Muscle layer of duodenum (tissue), 2 donors: ENCODE measurements around the gene PIAS1.
"Not testable (repeated sequence)": the region's sequence is repeated elsewhere in the genome, so short reads cannot be mapped to it uniquely, and the experiment has no call there.

Experiments used
- H3K27ac ChIP-seq: one replicate; pipeline ENCODE4 v1.7.0; 2013; ENCODE audit warnings: mild to moderate bottlenecking, low read length
- H3K27me3 ChIP-seq: one replicate; pipeline ENCODE4 v1.7.0; 2013; ENCODE audit warnings: low read depth, mild to moderate bottlenecking, control low read depth, low read length
- H3K36me3 ChIP-seq, 2 donors: one replicate each; pipeline ENCODE4 v1.7.0; 2013; ENCODE audit warnings: low read length in 2 of 2, control low read depth in 1 of 2, mild to moderate bottlenecking in 1 of 2; ENCODE audit not compliant: insufficient read depth in 2 of 2, control insufficient read depth in 1 of 2
- H3K4me1 ChIP-seq, 2 donors: one replicate each; pipeline ENCODE4 v1.7.0; 2013; ENCODE audit warnings: low read length in 2 of 2, mild to moderate bottlenecking in 2 of 2, control low read depth in 1 of 2, moderate library complexity in 1 of 2; ENCODE audit not compliant: insufficient read depth in 2 of 2, control insufficient read depth in 1 of 2
- H3K4me3 ChIP-seq, 2 donors: one replicate each; pipeline ENCODE4 v1.7.0; 2013; ENCODE audit warnings: low read length in 2 of 2, low read depth in 1 of 2, mild to moderate bottlenecking in 1 of 2
- H3K9me3 ChIP-seq, 2 donors: one replicate each; pipeline ENCODE4 v1.7.0; 2013; ENCODE audit warnings: low read length in 2 of 2, control low read depth in 1 of 2, mild to moderate bottlenecking in 1 of 2; ENCODE audit not compliant: control insufficient read depth in 1 of 2
- donor health status: healthy.

Gene PIAS1

DNA sequence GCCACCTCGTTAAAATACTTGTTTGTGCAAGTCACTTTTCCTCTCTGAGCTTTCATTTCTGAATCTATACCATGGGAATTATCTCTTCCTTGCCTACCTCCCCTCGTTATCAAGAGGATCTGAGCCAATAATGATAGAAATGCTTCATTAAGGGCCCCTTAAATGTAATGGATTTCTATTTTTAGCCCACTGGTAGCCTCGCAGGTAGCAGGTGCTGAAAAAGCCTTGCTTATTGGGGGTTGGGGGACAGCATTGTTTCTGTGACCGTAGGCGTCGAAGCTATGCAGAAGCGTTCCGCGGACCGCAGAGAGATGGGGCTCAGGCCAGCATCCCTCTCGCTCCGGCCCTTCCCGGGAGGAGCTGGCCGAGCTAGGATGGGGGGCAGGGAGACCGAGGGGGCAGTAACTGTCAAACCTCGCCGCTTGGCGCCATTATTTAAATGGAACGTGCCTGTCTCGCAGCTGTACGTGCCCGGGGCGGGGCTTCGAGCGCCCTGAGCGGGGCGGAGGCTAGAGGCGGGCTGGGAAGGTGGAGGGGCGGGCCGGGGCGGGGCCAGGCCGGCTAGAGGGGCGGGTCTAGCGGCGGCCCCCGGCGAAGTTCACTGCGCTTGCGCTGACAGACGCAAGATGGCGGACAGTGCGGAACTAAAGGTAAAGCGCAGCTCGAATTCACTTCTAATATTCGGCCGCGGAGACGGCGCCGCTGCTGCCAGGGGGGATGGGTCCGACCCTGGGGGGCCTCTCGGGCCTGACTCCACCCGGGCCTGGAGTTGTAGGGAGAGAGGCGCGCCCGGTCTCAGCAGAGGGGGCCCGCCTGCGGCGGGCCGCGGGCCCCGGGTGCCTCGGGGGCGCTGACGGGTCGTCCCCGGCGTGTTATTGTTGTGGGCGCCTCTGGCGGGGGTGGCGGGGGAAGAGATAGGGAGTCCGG, at the start of gene PIAS1:
PIAS1 (plus strand) TSS at position 615 of the 927 bp plus-strand sequence; CDS start at position 627, 12 bp downstream.
- no peaks in the 10 kb centered on the region for H3K27me3 ChIP-seq
- peak within 1 kb of the TSS; percentile 98 for H3K4me3 ChIP-seq
- H3K4me1 ChIP-seq = peaks cover 12 to 34% of the 10 kb centered on the region in 2 donors
- no peaks in the 10 kb centered on the region for H3K36me3 ChIP-seq
- no peaks in the 10 kb centered on the region for H3K9me3 ChIP-seq
- H3K27ac ChIP-seq = peak within 1 kb of the TSS; percentile 82

GRCh38 chr15:68007642-68008041, 46.5 kb upstream of the PIAS1 start:
- not testable (repeated sequence) for H3K4me3 ChIP-seq, H3K36me3 ChIP-seq, H3K9me3 ChIP-seq, H3K4me1 ChIP-seq, H3K27me3 ChIP-seq, H3K27ac ChIP-seq

- no peaks in the 10 kb centered on the region for H3K36me3 ChIP-seq
- H3K9me3 ChIP-seq = no peaks in the 10 kb centered on the region
- H3K4me3 ChIP-seq = no peak overlapping the region
- H3K27ac ChIP-seq = no peak overlapping the region
- no peaks in the 10 kb centered on the region for H3K4me1 ChIP-seq
- H3K27me3 ChIP-seq = no peaks in the 10 kb centered on the region
Measured at GRCh38 chr15:68010361-68011153, 43.6 kb upstream of the PIAS1 start.

GRCh38 chr15:68012911-68013310, 41.2 kb upstream of the PIAS1 start:
- no peaks in the 10 kb centered on the region for H3K27me3 ChIP-seq

DNA sequence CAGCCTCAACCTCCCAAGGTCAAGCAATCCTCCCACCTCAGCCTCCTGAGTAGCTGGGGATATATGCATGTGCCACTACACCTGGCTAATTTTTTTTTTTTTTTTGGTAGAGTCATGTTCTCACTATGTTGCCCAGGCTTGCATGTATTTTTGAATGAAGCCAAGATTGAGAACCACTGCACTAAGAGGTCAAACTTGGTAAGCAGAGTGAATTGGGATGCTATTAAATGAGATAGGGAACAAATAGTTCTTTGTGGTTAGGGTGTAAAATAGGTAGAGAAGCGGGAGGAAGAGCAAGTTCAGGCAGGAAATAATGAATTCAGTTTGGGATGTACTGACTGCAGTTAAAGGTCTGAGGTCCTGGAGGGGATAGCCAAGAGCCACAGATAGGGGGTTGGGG, 39.9 kb upstream of the PIAS1 start:
- H3K9me3 ChIP-seq = no peaks in the 10 kb centered on the region
- no peak overlapping the region for H3K27ac ChIP-seq
- H3K36me3 ChIP-seq = no peaks in the 10 kb centered on the region
- H3K4me3 ChIP-seq = no peak overlapping the region
- H3K27me3 ChIP-seq = no peaks in the 10 kb centered on the region
- no peaks in the 10 kb centered on the region for H3K4me1 ChIP-seq

More at GRCh38 chr15:68012911-68013310, 41.2 kb upstream of the PIAS1 start:
- Histone ChIP-seq H3K36me3 (no peaks in the 10 kb centered on the region), H3K9me3 (no peaks in the 10 kb centered on the region), H3K27ac (no peak overlapping the region), H3K4me3 (no peak overlapping the region), H3K4me1 (no peaks in the 10 kb centered on the region)

- Histone ChIP-seq H3K27me3 (no peaks in the 10 kb centered on the region), H3K9me3 (no peaks in the 10 kb centered on the region), H3K4me1 (no peaks in the 10 kb centered on the region), H3K27ac (no peak overlapping the region), H3K36me3 (no peaks in the 10 kb centered on the region), H3K4me3 (no peak overlapping the region)
Measured at GRCh38 chr15:68015244-68015643, 38.9 kb upstream of the PIAS1 start.

DNA sequence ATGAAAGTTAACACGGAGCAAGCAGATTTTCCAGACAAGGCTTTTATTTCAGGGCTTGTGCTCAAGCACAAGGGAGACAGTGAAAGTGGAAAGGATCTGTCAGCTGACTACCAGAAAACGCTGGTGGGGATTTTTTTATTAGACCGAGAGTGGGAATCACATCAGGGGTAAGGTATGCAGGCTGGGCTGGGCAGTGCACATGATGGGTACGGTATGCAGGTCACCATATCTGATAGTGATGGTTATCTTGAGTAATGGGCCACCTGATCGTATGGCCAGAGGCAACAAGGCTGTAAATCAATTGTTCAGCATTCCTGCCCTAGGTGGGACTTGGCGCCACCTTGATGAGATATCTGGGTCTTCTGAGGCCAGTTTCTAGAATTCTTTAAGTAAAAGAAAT, 36.9 kb upstream of the PIAS1 start:
- no peak overlapping the region for H3K27ac ChIP-seq
- no peaks in the 10 kb centered on the region for H3K27me3 ChIP-seq
- no peaks in the 10 kb centered on the region for H3K36me3 ChIP-seq
- no peaks in the 10 kb centered on the region for H3K9me3 ChIP-seq
- no peak overlapping the region for H3K4me3 ChIP-seq
- H3K4me1 ChIP-seq = no peaks in the 10 kb centered on the region

GRCh38 chr15:68018797-68019444, 35.2 kb upstream of the PIAS1 start:
- Histone ChIP-seq H3K4me3 (no peak overlapping the region), H3K36me3 (no peaks in the 10 kb centered on the region), H3K27ac (no peak overlapping the region), H3K27me3 (no peaks in the 10 kb centered on the region), H3K9me3 (no peaks in the 10 kb centered on the region), H3K4me1 (no peaks in the 10 kb centered on the region)

DNA sequence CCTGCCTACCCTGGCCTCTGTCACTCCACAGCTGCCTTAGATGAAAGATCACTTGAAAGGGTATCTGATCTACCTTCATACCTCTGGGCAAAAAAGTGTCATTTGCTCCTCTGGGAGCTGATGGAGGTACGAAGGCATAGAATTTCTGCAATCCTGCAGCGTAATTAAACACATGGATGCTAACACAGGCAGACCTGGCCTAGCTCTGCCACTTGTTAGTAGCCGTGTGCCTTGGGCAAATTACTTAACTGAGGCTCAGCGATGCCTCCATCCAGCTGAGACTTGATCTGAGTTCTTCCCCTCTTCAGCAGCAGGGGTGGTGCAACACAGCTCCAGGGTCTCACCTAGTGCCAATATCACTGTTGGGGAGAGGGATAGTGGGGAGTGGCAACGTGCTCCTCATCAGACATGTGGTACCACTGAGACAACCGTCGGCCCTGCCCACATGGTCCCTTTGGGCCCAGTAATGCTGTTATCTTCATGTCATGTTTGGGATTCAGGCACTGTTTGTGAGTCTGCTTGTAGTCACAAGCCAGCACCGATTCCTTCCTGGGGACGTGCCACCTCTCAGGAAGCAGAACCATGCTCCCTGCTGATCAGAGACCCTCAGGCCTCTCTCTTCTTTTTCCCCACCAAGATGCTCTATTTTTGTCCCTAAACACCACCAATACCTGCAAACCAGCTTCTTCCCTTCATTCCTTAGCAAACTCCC, 34.1 kb upstream of the PIAS1 start:
- Histone ChIP-seq H3K27me3 (no peaks in the 10 kb centered on the region), H3K27ac (no peak overlapping the region), H3K36me3 (no peaks in the 10 kb centered on the region), H3K4me3 (no peak overlapping the region), H3K4me1 (no peaks in the 10 kb centered on the region), H3K9me3 (no peaks in the 10 kb centered on the region)

- Histone ChIP-seq H3K36me3 (no peaks in the 10 kb centered on the region), H3K4me1 (no peaks in the 10 kb centered on the region), H3K9me3 (no peaks in the 10 kb centered on the region), H3K27me3 (no peaks in the 10 kb centered on the region), H3K4me3 (no peak overlapping the region), H3K27ac (no peak overlapping the region)
Measured at GRCh38 chr15:68020685-68021084, 33.4 kb upstream of the PIAS1 start.
